HG02938 (cell line): ENCODE results near the gene ANKRD13B.

Experiments
- ATAC-seq: cut with Tn5 transposase; IDR thresholded peaks from one replicate; pipeline ENCODE4 v1.9.1; 2021; ENCODE audit warnings: mild to moderate bottlenecking, moderate library complexity; ENCODE audit not compliant: unreplicated experiment

Gene ANKRD13B

DNA sequence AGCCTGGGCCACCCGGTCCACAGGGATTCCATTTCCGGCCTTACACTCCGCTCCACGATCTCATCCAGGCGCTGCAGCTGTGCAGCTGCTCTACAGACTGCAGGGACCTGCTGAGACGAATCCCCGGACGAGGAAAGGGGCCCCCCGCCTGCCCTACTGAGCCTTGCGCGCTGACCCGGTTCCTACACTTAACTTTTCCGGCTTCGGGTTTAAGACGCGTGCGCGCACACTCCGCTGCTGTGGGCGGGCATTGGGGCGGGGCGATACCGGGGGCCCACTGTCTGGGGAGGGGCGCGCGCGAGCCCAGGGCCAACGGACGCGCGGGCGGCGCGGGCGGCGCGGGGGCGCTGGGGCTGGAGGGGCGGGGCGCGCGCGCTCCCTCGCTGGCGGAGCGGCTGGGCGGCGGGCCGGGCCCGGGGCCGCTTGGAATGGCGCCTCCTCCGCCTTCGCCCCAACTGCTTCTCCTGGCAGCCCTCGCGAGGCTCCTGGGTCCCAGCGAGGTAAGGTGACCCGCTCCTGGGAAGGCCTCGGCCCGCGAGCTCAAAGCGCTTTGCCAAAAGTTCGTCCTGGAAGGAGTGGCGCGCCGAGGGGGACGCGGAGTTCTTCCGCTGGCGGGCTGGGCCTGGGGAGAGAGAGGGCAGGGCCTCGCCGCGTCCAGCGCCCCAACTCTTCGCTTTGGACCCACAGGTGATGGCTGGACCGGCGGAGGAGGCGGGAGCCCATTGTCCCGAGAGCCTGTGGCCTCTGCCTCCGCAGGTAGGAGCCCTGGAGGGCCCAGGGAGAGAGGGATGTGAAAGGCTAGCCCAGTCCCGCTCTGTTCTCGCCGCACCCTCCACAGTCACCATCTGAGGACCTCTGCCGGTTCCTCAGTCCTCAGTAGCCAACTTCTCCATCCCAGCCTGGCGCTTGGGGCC is 24.3 kb upstream of the ANKRD13B start, which contains the start of gene TP53I13:
TSS of gene TP53I13 (plus strand) at position 371 of the 914 bp plus-strand sequence. CDS start at position 429, 58 bp downstream.
- ATAC-seq: no peak

- ATAC-seq: no peak
These were observed 23.5 kb upstream of the ANKRD13B start for GRCh38 chr17:29569245-29569950.

GRCh38 chr17:29570521-29570920 is 22.4 kb upstream of the ANKRD13B start:
- ATAC-seq: no peak

GRCh38 chr17:29571486-29571882 is 21.4 kb upstream of the ANKRD13B start:
- ATAC-seq: no peak

- ATAC-seq: no peak
These were observed 20.9 kb upstream of the ANKRD13B start for GRCh38 chr17:29571883-29572681.

DNA sequence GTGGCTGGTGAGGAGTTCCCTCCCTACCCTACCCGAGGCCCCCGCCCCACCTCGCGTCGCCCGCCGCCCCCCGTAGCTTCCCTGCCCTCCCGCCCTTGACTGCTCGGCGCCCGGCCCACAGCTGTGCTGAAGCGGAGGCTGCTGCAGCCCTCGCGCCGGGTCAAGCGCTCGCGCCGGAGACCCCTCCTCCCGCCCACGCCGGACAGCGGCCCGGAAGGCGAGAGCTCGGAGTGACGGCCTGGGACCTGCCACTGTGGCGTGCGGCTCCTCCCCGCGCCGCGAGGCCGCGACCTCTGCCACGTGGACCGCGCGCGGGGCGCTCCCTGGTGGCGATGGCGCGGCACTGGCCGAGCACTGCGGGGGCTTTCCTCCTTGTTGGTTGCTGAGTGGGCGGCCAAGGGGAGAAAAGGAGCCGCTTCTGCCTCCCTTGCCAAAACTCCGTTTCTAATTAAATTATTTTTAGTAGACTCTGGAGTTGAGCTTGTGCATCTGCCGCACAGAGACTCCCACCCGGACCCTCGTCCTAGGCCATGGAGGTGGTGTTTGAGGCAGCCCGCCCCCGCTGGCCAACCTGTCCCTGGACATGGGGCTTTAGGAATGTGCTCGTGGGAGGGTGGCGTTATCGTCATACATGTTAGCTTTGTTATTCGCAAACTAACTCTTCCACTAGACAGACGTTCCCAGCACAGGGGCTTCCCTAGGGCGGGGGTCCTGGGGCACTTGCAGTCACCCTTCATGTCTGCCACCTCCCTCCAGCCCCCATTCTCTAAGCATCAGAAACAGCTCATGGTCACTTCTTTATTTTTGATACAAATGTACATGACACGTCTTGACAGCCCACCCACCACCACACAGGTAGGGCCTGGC is 20.0 kb upstream of the ANKRD13B start:
- no peak for ATAC-seq

DNA sequence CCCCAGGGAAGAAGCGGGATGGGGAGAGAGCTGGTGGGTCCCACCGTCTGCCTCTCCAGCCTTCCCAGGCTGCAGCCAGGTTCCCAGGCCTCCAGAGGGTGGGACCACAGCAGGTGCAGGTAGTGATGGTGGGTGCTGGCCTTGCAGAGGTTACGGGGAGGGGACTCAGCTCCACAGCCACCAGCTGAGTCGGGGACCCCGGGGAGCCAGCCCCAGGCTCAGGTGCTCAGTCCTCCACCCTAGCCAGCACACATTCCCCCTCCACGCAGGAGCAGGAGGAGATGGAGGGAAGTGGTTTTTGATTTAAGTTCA is 19.4 kb upstream of the ANKRD13B start:
- no peak for ATAC-seq

- no peak for ATAC-seq
These were observed 18.8 kb upstream of the ANKRD13B start for GRCh38 chr17:29573871-29574731.

DNA sequence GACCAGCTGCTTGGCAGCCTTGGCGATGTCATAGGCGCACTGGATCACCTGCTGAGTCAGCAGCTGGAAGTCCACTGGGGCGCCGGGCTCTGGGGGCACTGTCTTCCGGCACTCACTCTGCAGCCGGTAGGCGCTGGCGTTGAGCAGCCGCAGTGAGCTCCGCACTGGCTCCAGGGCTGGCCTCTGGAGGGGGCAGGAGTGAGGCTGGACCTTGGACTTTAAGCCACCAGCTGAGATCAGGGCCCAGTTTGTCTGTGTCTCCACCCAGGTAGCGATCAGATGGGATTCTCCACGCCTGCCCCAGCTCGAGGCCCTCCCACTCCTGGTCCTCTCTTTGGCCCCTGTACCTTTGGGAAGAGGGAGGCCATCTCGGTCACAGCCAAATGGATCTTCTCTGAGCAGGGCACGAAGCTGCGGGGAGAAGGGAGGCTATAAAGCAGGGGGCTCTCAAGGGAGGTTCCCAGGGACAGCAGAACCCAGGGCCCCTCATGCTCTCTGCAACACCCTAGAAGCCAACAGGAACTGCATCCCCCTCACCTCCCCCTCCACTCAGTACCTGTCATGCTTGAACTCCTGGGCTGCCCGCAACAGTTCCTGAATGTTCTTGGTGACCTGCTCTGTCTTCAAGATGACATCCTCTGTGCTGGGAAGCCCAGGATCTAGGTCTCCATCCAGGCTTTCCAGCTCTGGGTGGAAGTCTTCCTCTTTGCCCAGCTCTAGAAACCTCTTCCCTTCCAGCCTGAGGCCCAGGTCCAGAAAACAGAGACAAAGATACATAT is 18.0 kb upstream of the ANKRD13B start:
- ATAC-seq: no peak

DNA sequence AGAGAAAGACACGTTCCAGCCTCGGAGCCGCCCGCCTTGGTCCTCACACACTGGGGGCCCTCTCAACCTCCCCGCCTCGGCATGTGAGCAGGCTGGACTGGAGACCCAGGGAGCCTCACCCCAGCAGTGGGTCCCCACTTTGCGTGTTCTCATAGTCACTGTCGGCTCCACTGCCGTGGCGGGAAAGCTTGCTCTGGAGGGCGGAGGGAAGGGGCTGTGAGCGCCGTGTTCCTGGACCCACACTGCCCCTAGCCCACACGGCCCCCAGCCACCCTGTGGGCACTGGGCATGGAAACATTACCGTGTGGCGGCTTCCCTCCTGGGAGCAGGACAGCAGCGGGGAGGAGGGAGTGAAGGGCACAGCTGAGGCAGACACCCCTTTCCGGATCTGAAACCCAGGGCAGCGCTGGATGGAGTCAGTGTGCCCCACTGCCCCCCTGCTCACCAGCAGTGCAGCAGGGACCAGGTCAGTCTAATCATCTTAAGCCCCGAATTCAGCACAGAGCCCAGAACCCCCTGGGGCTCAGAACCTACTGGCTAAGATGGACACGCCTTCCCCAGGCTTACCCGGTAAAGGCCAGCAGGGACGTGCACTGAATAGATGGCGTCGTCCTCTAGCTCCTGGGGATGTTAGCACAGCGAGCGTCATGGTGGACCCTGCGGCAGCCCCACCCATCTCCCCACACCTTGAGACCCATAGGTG is 17.3 kb upstream of the ANKRD13B start:
- ATAC-seq: no peak

- no peak for ATAC-seq
These were observed 16.5 kb upstream of the ANKRD13B start for GRCh38 chr17:29576214-29577000.

- no peak for ATAC-seq
These were observed 15.9 kb upstream of the ANKRD13B start for GRCh38 chr17:29577001-29577370.

GRCh38 chr17:29577385-29578211 is 15.3 kb upstream of the ANKRD13B start:
- ATAC-seq: no peak

DNA sequence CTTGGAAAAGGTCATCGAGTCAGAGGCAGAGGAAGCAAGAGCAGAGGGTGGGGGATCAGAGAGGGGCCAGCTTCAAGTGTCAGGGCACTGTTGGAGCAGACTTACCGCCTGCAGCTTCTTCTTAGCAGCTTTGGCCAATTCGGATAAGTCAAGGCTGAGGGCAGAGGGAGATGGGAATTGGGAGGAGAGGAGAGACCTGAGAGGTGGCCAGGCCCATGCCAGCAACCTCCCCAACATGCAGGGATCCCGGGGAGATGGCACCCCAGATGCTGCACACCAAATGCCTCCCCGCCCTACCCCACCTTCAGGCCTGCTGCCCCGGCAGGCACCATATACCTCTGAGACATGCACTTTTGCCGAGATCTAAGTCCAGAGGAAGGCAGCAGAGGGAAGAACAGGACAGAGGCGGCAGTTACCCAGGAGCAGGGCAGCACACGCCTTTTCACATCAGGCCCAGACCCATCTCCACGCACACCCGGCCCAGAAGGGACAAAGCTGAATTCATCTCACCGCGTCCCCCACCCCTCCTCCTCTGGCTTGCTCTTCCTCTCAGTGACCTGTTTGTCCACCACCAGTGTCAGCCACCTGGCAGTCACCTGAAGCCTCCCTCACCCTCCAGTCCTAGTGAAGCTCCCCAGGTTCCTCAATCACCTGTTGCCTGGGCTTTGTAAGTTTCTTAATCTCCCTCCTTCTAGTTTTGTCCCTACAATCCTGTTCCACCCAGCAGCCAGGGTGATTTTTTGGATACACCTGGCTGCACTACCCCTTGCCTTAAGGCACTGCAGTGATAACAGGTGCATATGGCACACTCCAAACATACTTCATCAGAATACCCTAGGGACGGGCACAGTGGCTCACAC is 14.1 kb upstream of the ANKRD13B start:
- no peak for ATAC-seq
